Chondrocyte (in vitro differentiated cells): ENCODE data around the gene SPTBN4. TPM values are rescaled to one million over a fixed set of nuclear protein-coding genes. Genes with fewer than 3 reads are reported as not detected.

ENCODE experiments used
- DNase-seq: peaks from one replicate; pipeline ENCODE4 v3.0.0; 2021; ENCODE audit warnings: mixed read lengths, low spot score
- H3K27ac Mint-ChIP-seq: one replicate; pipeline ENCODE4 v1.8.0; 2021; ENCODE audit warnings: mild to moderate bottlenecking, moderate library complexity, mixed read lengths; ENCODE audit not compliant: unreplicated experiment
- H3K27me3 Mint-ChIP-seq: 2 replicates; pipeline ENCODE4 v1.8.0; 2021; ENCODE audit warnings: low read depth, mixed read lengths
- H3K36me3 Mint-ChIP-seq: 2 replicates; pipeline ENCODE4 v1.8.0; 2021; ENCODE audit warnings: low read depth, mixed read lengths
- H3K4me1 Mint-ChIP-seq: 2 replicates; pipeline ENCODE4 v1.8.0; 2021; ENCODE audit warnings: low read depth, mild to moderate bottlenecking, mixed read lengths
- H3K4me3 Mint-ChIP-seq: one replicate; pipeline ENCODE4 v1.8.0; 2021; ENCODE audit warnings: mild to moderate bottlenecking, moderate library complexity, mixed read lengths; ENCODE audit not compliant: unreplicated experiment
- H3K9me3 Mint-ChIP-seq: 2 replicates; pipeline ENCODE4 v1.8.0; 2021; ENCODE audit warnings: low read depth, mixed read lengths
- total RNA-seq: library from RNA; stranded (reverse); gene quantifications from 3 replicates; pipeline ENCODE4 v1.2.1, GENCODE V29; 2021
- TF ChIP-seq, protein P1 (sequence below): fragments of 200-600 bp; sonication (generic); IDR thresholded peaks from 2 replicates; pipeline ENCODE4 v1.5.0; 2021; ENCODE audit warnings: antibody characterized with exemption, mild to moderate bottlenecking, moderate library complexity

Gene SPTBN4
- total RNA-seq, 1 donor from 2014 or later: 2.5 TPM

DNA sequence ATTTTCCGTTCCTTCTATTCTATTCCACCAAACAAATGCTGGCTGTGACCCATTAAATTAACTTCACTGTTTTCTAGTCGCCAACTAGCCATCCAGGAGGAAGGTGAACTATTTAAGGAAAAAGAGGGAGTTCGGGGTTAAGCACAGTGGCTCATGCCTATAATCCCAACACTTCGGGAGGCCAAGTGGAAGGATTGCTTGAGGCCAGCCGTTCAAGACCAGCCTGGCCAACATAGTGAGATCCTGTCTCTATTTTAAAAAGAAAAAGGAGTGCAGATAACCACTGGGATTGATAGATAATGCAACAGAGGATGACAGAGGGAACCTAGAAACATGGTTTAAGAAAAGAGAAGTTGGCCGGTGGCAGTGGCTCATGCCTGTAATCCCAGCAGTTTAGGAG is 44.7 kb downstream of the SPTBN4 start:
- peaks cover 5% of the 10 kb centered on the region for H3K4me1 Mint-ChIP-seq
- no peak overlapping the region for H3K4me3 Mint-ChIP-seq
- peaks cover 7% of the 10 kb centered on the region for H3K36me3 Mint-ChIP-seq
- H3K9me3 Mint-ChIP-seq: no peaks in the 10 kb centered on the region
- H3K27ac Mint-ChIP-seq: no peak overlapping the region
- H3K27me3 Mint-ChIP-seq: peaks cover 29% of the 10 kb centered on the region
- TF ChIP-seq, protein P1, sequence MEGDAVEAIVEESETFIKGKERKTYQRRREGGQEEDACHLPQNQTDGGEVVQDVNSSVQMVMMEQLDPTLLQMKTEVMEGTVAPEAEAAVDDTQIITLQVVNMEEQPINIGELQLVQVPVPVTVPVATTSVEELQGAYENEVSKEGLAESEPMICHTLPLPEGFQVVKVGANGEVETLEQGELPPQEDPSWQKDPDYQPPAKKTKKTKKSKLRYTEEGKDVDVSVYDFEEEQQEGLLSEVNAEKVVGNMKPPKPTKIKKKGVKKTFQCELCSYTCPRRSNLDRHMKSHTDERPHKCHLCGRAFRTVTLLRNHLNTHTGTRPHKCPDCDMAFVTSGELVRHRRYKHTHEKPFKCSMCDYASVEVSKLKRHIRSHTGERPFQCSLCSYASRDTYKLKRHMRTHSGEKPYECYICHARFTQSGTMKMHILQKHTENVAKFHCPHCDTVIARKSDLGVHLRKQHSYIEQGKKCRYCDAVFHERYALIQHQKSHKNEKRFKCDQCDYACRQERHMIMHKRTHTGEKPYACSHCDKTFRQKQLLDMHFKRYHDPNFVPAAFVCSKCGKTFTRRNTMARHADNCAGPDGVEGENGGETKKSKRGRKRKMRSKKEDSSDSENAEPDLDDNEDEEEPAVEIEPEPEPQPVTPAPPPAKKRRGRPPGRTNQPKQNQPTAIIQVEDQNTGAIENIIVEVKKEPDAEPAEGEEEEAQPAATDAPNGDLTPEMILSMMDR: no peak
- DNase-seq: no peak

DNA sequence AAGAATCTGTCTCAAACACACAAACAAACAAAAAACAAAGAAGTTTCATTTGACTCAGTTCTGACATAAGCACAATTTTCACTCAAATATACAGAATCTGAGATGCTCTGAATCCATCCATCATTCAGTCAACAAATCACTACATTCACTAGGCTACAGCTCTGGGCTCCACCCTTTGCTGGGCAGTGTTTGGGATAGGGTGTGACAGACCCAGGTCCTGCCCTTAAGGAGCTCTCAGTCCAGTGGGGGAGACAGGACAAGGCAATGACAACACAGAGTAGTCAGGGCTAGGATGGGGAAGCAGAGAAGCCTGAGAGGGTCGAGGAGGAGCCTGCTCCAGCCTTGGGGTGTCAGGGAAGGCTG is 45.3 kb downstream of the SPTBN4 start:
- peaks cover 7% of the 10 kb centered on the region for H3K36me3 Mint-ChIP-seq
- H3K27me3 Mint-ChIP-seq: peaks cover 34% of the 10 kb centered on the region
- no peaks in the 10 kb centered on the region for H3K9me3 Mint-ChIP-seq
- peaks cover 5% of the 10 kb centered on the region for H3K4me1 Mint-ChIP-seq
- TF ChIP-seq, protein P1: no peak
- peak overlapping the region; percentile 48 for H3K4me3 Mint-ChIP-seq
- no peak overlapping the region for H3K27ac Mint-ChIP-seq
- no peak for DNase-seq

DNA sequence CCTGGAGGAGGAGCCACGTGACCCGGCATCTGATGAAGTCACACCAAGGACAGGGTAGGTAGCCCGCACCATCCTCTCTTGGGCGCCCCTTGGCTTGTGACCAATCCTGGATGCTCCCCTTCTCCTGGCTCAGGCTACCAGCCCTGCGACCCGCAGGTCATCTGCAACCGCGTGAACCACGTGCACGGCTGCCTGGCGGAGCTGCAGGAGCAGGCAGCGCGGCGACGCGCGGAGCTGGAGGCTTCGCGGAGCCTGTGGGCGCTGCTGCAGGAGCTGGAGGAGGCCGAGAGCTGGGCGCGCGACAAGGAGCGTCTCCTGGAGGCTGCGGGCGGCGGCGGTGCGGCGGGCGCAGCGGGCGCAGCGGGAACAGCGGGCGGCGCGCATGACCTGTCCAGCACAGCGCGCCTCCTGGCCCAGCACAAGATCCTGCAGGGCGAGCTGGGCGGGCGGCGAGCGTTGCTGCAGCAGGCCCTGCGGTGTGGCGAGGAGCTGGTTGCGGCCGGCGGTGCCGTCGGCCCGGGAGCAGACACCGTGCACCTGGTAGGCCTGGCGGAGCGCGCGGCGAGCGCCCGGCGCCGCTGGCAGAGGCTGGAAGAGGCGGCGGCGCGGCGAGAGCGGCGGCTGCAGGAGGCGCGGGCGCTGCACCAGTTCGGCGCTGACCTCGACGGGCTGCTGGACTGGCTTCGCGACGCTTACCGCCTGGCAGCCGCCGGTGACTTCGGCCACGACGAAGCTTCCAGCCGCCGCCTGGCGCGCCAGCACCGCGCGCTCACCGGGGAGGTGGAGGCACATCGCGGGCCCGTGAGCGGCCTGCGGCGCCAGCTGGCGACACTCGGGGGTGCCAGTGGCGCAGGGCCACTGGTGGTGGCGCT is 45.9 kb downstream of the SPTBN4 start:
- Mint-ChIP-seq H3K4me3 (peak overlapping the region; percentile 48), H3K27me3 (peaks cover 39% of the 10 kb centered on the region), H3K27ac (no peak overlapping the region), H3K4me1 (peaks cover 5% of the 10 kb centered on the region), H3K9me3 (no peaks in the 10 kb centered on the region), H3K36me3 (peaks cover 7% of the 10 kb centered on the region)
- TF ChIP-seq, protein P1: peak; percentile 26
- DNase-seq: no peak

DNA sequence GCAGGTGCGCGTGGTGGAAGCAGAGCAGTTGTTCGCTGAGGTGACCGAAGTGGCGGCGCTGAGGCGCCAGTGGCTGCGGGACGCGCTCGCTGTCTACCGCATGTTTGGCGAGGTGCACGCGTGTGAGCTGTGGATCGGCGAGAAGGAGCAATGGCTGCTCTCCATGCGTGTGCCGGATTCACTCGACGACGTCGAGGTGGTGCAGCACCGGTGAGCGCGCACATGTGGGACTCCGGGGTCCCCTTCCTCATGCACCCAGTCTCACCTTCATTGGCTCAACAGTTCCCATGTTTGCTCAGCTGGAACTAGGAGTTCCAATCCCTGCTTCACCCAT is 46.5 kb downstream of the SPTBN4 start:
- no peak overlapping the region for H3K27ac Mint-ChIP-seq
- TF ChIP-seq, protein P1: no peak
- H3K27me3 Mint-ChIP-seq: peaks cover 40% of the 10 kb centered on the region
- H3K4me1 Mint-ChIP-seq: peaks cover 5% of the 10 kb centered on the region
- DNase-seq: no peak
- H3K9me3 Mint-ChIP-seq: no peaks in the 10 kb centered on the region
- H3K36me3 Mint-ChIP-seq: peaks cover 7% of the 10 kb centered on the region
- no peak overlapping the region for H3K4me3 Mint-ChIP-seq

DNA sequence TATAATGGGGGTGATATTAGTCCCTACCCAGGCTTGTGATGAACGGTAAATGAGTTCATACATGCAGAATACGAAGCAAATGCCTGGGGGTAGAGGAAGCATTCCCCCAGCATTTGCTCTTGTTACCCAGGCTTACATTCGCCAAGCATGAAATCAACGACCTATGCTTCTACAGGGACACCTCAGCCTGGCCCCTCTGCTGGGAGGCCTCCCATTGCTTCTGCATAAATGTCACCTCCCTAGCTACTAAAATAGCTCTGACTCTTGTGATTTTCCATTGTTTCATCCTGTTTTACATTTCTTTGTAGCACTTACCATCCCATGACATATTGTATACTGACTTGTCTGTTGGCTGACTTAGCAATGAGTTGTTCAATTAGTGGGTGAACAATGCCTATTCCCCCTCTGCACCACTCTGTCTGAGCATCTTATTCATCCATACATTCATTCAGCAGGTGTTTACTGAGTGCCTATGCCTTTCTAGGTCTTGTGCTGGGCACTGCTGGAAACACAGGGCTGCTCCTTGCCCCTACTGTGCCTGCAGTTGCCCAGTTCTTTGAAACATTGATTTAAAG is 47.0 kb downstream of the SPTBN4 start:
- TF ChIP-seq, protein P1: no peak
- Mint-ChIP-seq H3K4me3 (no peak overlapping the region), H3K27ac (no peak overlapping the region), H3K27me3 (peaks cover 37% of the 10 kb centered on the region), H3K4me1 (peaks cover 5% of the 10 kb centered on the region), H3K36me3 (peaks cover 7% of the 10 kb centered on the region), H3K9me3 (no peaks in the 10 kb centered on the region)
- DNase-seq: no peak
